COLO668 (cell line): Measurements from ENCODE around the gene AP2A2.

Source experiments
- DNase-seq: peaks from one replicate; lab custom pipeline; 2025; ENCODE audit not compliant: unreplicated experiment; lab: John Stamatoyannopoulos, UW

The AP2A2 gene

GRCh38 chr11:924406-925157 is 1.1 kb upstream of the AP2A2 start:
- no peak for DNase-seq

DNA sequence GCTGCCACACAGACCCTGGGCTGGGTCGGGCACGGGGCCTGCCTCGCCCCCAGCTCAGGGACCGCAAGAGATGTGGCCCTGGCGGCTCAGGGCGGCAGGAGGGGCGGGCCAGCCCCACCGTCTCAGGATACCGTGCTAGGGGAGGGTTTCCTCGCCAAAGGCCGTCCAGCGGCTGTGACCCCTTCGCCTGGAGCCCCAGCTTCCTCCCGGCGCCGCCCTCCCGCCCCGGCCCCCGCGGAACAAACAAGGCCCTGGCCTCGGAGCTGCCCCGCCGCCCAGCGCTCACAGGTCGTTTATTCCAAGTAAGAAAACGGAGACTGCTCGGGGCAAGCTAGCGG is 543 bp upstream of the AP2A2 start:
- no peak for DNase-seq

GRCh38 chr11:926341-926916 is 759 bp downstream of the AP2A2 start:
- peak; percentile 2 for DNase-seq

- no peak for DNase-seq
These were observed 2.2 kb downstream of the AP2A2 start for GRCh38 chr11:927871-928270.

DNA sequence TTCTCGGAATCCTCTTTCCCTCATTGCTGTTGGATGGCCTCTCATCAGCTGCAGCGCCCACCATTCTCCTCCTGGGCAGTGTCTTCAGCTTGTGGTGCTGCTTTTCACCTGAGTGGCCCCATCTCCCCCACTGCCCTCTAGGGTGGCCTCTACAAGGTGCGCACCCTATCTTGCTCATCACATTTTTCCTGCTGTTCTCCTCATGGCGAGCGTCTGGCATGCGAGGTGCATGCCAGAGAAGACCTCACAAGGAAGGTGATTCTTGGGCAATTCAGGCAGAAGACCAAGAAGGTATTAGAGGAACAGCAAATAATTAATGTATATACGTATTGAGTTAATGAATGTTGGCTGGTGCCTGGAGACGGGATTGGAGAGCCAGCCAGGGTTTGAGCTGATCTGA is 3.1 kb downstream of the AP2A2 start:
- no peak for DNase-seq

- no peak for DNase-seq
These were observed 3.7 kb downstream of the AP2A2 start for GRCh38 chr11:929405-929804.

DNA sequence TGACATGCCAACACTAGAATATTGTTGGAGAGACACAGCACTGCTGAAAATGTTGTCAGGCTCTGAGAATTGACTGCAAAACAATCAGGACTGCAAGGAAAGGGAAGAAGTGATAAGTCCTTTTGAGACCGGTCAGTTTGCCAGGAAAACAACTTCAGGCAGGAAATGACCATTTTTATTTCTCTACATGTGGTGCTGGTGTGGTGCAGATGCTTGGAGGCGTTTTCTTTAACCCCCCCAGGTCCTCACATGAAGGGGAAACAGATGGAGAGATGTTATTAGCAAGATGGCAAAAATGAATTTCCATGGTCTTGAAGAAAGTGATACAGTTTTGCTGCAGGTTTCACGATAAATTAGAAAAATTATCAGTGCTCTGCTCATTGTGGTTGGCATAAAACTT is 5.7 kb downstream of the AP2A2 start:
- no peak for DNase-seq

DNA sequence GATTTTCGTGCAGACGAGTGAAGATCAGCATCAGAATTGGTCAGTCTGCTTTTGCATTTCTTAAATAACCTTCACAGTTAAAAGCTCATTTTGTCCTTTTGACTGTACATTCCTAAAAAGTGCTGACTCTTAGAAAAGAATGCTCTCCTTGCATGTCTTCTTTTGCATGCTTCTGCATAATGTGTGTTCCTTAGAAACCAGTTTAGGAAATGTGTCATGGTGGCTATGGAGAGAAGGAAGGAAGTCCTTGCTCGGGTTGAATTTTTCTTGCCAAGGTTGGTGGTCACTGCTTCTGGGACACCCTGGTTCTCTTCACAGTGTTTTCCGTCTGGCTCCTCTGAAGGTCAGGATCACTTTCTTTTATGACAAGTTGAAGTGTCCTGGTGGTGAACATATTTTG is 6.8 kb downstream of the AP2A2 start:
- DNase-seq, result no peak

GRCh38 chr11:933142-933851 is 7.6 kb downstream of the AP2A2 start:
- DNase-seq, result no peak

GRCh38 chr11:933936-934335 is 8.3 kb downstream of the AP2A2 start:
- no peak for DNase-seq

DNA sequence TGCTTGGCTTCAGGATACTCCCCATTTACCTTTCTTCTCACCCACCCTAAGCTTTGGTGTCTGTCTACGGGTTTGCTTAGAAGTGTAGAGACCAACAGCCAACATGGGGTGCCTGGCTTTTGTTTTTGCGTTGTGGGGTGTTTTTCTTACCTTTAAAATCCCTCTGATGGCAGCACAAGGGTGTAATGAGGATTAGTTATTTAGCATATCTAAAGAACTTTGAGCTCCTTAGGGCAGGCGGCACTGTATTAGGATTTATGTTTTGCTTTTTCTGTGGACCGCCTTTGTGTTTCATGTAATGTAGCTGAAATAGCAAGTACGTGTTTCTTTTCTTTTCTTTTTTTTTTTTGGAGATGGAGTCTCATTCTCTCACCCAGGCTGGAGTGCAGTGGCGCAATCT is 8.9 kb downstream of the AP2A2 start:
- DNase-seq, result no peak

DNA sequence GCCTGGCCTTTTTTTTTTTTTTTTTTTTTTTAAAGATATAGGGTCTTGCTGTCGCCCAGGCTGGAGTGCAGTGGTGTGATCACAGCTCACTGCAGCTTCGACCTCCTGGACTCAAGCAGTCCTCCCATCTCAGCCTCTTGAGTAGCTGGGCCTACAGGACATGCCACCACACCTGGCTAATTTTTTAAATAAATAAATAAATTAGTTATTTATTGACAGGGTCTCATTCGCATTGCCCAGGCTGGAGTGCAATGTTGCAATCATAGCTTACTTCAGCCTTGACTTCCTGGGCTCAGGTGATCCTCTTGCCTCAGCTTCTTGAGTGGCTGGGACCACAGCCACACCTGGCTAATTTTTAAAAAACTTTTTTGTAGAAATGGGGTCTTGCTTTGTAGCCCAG is 10.5 kb downstream of the AP2A2 start:
- no peak for DNase-seq

GRCh38 chr11:937841-938261 is 12.2 kb downstream of the AP2A2 start:
- DNase-seq, result no peak

DNA sequence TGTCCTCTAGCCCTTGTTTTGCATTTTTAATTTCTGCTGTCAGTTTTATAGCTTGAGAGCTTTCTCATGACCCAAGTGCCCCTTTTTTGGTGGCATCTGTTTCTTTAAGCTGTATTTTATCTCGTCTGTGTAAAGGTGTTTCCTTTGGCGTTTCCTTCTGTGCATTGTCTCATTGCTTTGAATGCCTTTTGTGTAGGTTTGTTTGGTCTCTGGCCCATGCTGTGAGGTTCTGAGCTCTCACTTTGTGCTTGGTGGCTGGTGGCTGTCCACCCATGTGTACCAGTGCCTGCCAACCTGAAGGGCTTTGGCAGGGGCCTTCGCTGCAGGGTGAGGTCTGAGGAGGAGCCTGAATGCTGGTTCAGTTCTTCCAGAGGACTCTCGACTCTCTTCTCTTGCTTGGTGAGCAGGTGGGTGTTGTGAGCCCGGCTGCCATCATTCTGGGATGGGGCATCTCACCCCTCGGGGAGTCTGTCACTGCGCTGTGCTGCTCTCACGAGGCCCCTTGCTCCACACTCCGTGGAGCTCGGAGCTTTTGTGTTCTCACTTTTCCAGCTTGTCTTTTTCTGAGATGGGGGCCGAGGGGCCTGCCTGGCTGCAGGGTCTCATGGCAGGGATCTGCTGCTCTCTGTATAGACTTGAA is 14.9 kb downstream of the AP2A2 start:
- no peak for DNase-seq

GRCh38 chr11:942823-943222 is 17.2 kb downstream of the AP2A2 start:
- no peak for DNase-seq

DNA sequence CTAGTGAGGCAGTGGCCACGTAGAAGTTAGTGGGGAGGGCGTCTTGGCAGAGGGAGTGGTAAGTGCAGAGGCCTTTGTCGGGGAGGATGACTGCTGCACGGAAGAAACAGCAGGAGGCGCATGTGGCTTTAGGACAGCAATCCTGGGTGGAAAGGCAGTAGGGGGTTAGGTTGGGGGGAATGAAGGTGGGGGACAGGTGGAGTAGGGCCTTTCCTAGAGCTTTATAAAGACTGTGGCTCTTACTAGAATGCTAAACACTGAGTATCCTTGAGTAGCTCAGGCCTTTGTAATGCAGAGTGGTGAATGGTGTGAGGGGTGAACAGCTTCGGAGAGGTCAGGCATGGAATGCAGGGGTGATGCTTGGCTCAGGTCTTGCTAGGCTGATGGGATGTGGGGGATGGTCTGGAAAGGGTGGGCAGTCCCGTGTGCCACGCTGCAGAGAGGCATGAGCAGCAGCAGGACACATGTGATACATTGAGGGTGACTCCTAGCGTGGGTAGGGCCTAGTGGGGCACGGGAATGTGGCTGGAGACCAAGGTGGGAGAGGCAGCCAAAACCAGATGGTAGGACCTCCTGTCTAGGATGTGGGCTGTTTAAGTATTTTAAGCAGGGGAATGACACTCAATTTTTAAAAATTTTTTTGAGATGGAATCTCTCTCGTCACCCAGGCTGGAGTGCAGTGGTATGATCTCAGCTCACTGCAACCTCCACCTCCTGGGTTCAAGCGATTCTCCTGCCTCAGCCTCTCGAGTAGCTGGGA is 19.2 kb downstream of the AP2A2 start:
- DNase-seq, result no peak

DNA sequence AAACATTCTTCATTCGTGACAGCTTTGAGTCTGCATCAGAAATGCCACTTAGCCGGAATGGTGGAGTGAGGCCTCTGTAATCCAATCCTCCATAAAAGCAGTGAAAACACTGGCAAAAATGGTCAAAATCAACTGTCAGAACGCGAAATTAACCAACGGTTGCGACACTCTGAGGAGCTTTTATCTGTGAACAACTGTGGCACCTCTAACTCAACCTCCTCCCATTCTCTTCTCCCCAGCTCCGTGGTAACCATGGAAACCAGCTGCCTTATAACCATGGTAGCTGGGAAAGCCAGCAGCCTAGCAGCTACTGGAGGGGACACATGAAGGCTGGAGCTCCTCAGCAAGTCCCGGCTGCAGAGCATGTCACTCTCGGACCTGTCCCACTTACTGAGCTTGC is 20.3 kb downstream of the AP2A2 start:
- DNase-seq, result no peak

GRCh38 chr11:947744-948143 is 22.1 kb downstream of the AP2A2 start:
- DNase-seq, result no peak

DNA sequence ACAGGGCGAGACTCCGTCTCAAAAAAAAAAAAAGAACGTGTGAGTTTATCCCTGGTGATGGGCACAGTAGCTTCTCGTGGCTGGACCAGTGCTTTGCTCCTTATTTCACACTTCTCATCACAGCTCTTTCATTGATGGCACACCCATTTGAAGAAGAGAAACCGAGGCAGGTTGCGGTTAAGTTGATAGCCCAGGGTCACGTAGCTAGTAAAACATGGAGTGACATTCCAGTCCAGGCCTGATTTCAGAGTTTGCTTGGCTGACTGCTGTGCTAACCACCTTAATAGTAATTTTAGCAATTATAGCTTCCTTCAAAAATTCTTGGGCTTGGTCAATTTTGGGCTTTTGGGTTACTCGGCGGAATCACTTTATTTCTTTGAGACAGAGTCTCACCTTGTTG is 25.8 kb downstream of the AP2A2 start:
- DNase-seq, result no peak

- DNase-seq, result no peak
These were observed 27.0 kb downstream of the AP2A2 start for GRCh38 chr11:952406-953385.
